HS-27A (cell line): Measurements from ENCODE around the gene HOXD4.

Source experiments
- DNase-seq: peaks from one replicate; pipeline ENCODE4 v3.0.0-alpha.2; 2012; ENCODE audit warnings: low read depth, missing footprints

The HOXD4 gene

GRCh38 chr2:176151442-176152287, at the start of gene HOXD4:
Gene HOXD4, plus strand, starts transcription at chr2:176151550. Its CDS starts 84 bp downstream, at chr2:176151634.
- no peak for DNase-seq

- no peak for DNase-seq
These were observed 49.5 kb upstream of the HOXD4 start for GRCh38 chr2:176101842-176102241.

- DNase-seq = no peak
These were observed 49.0 kb upstream of the HOXD4 start for GRCh38 chr2:176102309-176102866.

- DNase-seq = no peak
These were observed 48.2 kb upstream of the HOXD4 start for GRCh38 chr2:176103194-176103593.

- DNase-seq = no peak
These were observed 47.5 kb upstream of the HOXD4 start for GRCh38 chr2:176103742-176104315.

- no peak for DNase-seq
These were observed 46.9 kb upstream of the HOXD4 start for GRCh38 chr2:176104316-176105077.

GRCh38 chr2:176105078-176105729, 46.1 kb upstream of the HOXD4 start:
- no peak for DNase-seq

GRCh38 chr2:176105730-176106580, 45.4 kb upstream of the HOXD4 start:
- DNase-seq = no peak

GRCh38 chr2:176106581-176107539, 44.5 kb upstream of the HOXD4 start, which contains the start of gene HOXD11:
Gene HOXD11, plus strand, starts transcription at chr2:176107280. Its CDS starts 76 bp downstream, at chr2:176107356.
- no peak for DNase-seq

- no peak for DNase-seq
These were observed 43.6 kb upstream of the HOXD4 start for GRCh38 chr2:176107731-176108181.

GRCh38 chr2:176109192-176109901, 42.0 kb upstream of the HOXD4 start:
- no peak for DNase-seq

- DNase-seq = no peak
These were observed 41.4 kb upstream of the HOXD4 start for GRCh38 chr2:176109946-176110345.

- no peak for DNase-seq
These were observed 40.7 kb upstream of the HOXD4 start for GRCh38 chr2:176110415-176111308.

GRCh38 chr2:176111309-176111663, 40.1 kb upstream of the HOXD4 start:
- DNase-seq = no peak

GRCh38 chr2:176111846-176112374, 39.4 kb upstream of the HOXD4 start:
- no peak for DNase-seq

GRCh38 chr2:176112375-176113302, 38.7 kb upstream of the HOXD4 start:
- DNase-seq = no peak
